HepG2 (cell line): Measurements from ENCODE around the gene AGPAT2. TPM values are rescaled to one million over a fixed set of nuclear protein-coding genes. Genes with fewer than 3 reads are reported as not detected.

Experiments used
- ATAC-seq: fragments of 200-7000 bp; cut with Tn5 transposase; 3 replicates; pipeline ENCODE4 v1.9.1; 2020; ENCODE audit warnings: mild to moderate bottlenecking, moderate library complexity
- BruUV-seq: library from RNA; stranded (reverse); fragments of 400-500 nt; replicated peaks from 2 replicates; lab custom pipeline; 2021; lab: Mats Ljungman, UMichigan
- CTCF ChIA-PET: fragments of 300-600 bp; formaldehyde crosslinking; extraction: SDS; loops from one replicate; lab custom pipeline; 2021; ENCODE audit warnings: low total read pairs, inconsistent platforms, low intra/inter-chr PET ratio; lab: Yijun Ruan, JAX
- POLR2A ChIA-PET: fragments of 350-600 bp; sonication (Branson Sonifier 250); formaldehyde crosslinking; loops from one replicate; lab custom pipeline; 2020; ENCODE audit warnings: antibody characterized with exemption, inconsistent platforms; lab: Yijun Ruan, JAX
- DNase-seq: peaks from one replicate; pipeline ENCODE4 v3.0.0-alpha.2; 2015; ENCODE audit warnings: low spot score
- FAIRE-seq: peaks from 3 replicates; lab custom pipeline; 2011; peaks lifted over from hg19 to GRCh38; lab: Jason Lieb, UNC
- H2AFZ ChIP-seq: one replicate; pipeline ENCODE4 v1.6.1; 2011; ENCODE audit warnings: low read length, inconsistent platforms
- H3K27ac ChIP-seq: fragments of 300-600 bp; 3 replicates; pipeline ENCODE4 v1.8.0; 2011; ENCODE audit warnings: mixed run types, mild to moderate bottlenecking, mixed read lengths, low read length, inconsistent platforms; ENCODE audit not compliant: insufficient read depth; ENCODE audit errors: extremely low read length
- H3K27me3 ChIP-seq, 2 experiments: fragments of 200-600 bp in 1 of 2; 2 replicates in 1 of 2; 3 replicates in 1 of 2; pipeline versions ENCODE4 v1.6.0 to v1.8.0; 2011; ENCODE audit warnings: low read length in 2 of 2, mild to moderate bottlenecking in 2 of 2, moderate library complexity in 2 of 2, inconsistent platforms in 1 of 2; ENCODE audit not compliant: insufficient read depth in 2 of 2, control insufficient read depth in 1 of 2
- H3K36me3 ChIP-seq, 2 experiments: fragments of 200-600 bp in 1 of 2; replicated peaks in 1 of 2; 2 replicates in 1 of 2; 3 replicates in 1 of 2; pipeline versions ENCODE4 v1.5.1 to v1.8.0; 2011; ENCODE audit warnings: low read length in 2 of 2, inconsistent platforms in 1 of 2; ENCODE audit not compliant: insufficient read depth in 2 of 2, control insufficient read depth in 1 of 2
- H3K4me1 ChIP-seq: 2 replicates; pipeline ENCODE4 v1.5.1; 2012; ENCODE audit warnings: low read length, inconsistent platforms; ENCODE audit not compliant: insufficient read depth
- H3K4me2 ChIP-seq: 2 replicates; pipeline ENCODE4 v1.6.0; 2011; ENCODE audit warnings: low read depth, low read length, inconsistent platforms
- H3K4me3 ChIP-seq, 3 experiments: fragments of 200-600 bp in 1 of 3; sonication (generic), shearing (Covaris generic) in 1 of 3; replicated peaks in 1 of 3; 2 replicates each; pipeline ENCODE4 v1.5.1; 2011 to 2016; ENCODE audit warnings: low read length in 3 of 3, inconsistent platforms in 2 of 3, low read depth in 2 of 3, mild to moderate bottlenecking in 2 of 3, control low read depth in 1 of 3, mixed read lengths in 1 of 3; ENCODE audit not compliant: insufficient read depth in 1 of 3
- H3K79me2 ChIP-seq: one replicate; pipeline ENCODE4 v1.6.1; 2011; ENCODE audit warnings: low read length, inconsistent platforms; ENCODE audit not compliant: insufficient read depth
- H3K9ac ChIP-seq: 2 replicates; pipeline ENCODE4 v1.6.0; 2011; ENCODE audit warnings: mild to moderate bottlenecking, low read depth, low read length, inconsistent platforms; ENCODE audit not compliant: insufficient read depth
- H3K9me3 ChIP-seq: 2 replicates; pipeline ENCODE4 v1.5.1; 2012; ENCODE audit warnings: mild to moderate bottlenecking, low read length
- H4K20me1 ChIP-seq: 2 replicates; pipeline ENCODE4 v1.6.0; 2011; ENCODE audit warnings: inconsistent platforms, mild to moderate bottlenecking, low read length, moderate library complexity; ENCODE audit not compliant: insufficient read depth
- DBP ChIP-seq: sonication (generic); formaldehyde crosslinking; IDR thresholded peaks from 2 replicates; pipeline ENCODE4 v1.4.0; 2020; ENCODE audit warnings: missing genetic modification reagents; ENCODE audit errors: not compliant biosample characterization
- ERF ChIP-seq: IDR thresholded peaks from 2 replicates; pipeline ENCODE4 v1.6.1; 2018; ENCODE audit warnings: missing biosample characterization, missing genetic modification reagents
- ISX ChIP-seq: sonication (generic); formaldehyde crosslinking; conservative IDR thresholded peaks from 2 replicates; pipeline ENCODE4 v1.5.0; 2020; ENCODE audit warnings: missing genetic modification reagents
- MED8 ChIP-seq: sonication (generic); formaldehyde crosslinking; IDR thresholded peaks from 2 replicates; pipeline ENCODE4 v1.8.1; 2023; ENCODE audit warnings: mild to moderate bottlenecking, missing genetic modification reagents; ENCODE audit not compliant: insufficient replicate concordance
- NFKBIZ ChIP-seq: IDR thresholded peaks from 2 replicates; pipeline ENCODE4 v1.6.1; 2018; ENCODE audit warnings: missing genetic modification reagents, missing compliant biosample characterization
- ZFY ChIP-seq: sonication (generic); formaldehyde crosslinking; IDR thresholded peaks from 2 replicates; pipeline ENCODE4 v1.4.0; 2020; ENCODE audit warnings: missing genetic modification reagents
- ZNF18 ChIP-seq: sonication (generic); formaldehyde crosslinking; IDR thresholded peaks from 2 replicates; pipeline ENCODE4 v1.8.0; 2022; ENCODE audit warnings: mild to moderate bottlenecking, missing genetic modification reagents; ENCODE audit not compliant: insufficient replicate concordance
- ZNF205 ChIP-seq: IDR thresholded peaks from 2 replicates; pipeline ENCODE4 v1.6.1; 2018; ENCODE audit warnings: missing biosample characterization, missing genetic modification reagents
- ZNF296 ChIP-seq: sonication (generic); formaldehyde crosslinking; conservative IDR thresholded peaks from 2 replicates; pipeline ENCODE4 v1.5.0; 2020; ENCODE audit warnings: mild to moderate bottlenecking, missing genetic modification reagents
- ZNF569 ChIP-seq: sonication (generic); formaldehyde crosslinking; IDR thresholded peaks from 2 replicates; pipeline ENCODE4 v1.5.0; 2020; ENCODE audit warnings: mild to moderate bottlenecking, missing genetic modification reagents, moderate library complexity, borderline replicate concordance
- ZNF607 ChIP-seq: sonication (generic); formaldehyde crosslinking; IDR thresholded peaks from 2 replicates; pipeline ENCODE4 v1.5.1; 2020; ENCODE audit warnings: missing genetic modification reagents, mild to moderate bottlenecking, borderline replicate concordance
- WGBS: methylation state at CpG from one replicate; pipeline ENCODE4 v1.1.6; 2017; ENCODE audit warnings: low lambda C conversion rate; 5-methylcytosine and 5-hydroxymethylcytosine counted together
- in situ Hi-C: cut with HindIII; loops from 2 replicates; pipeline ENCODE4 v1.10.0; 2017; ENCODE audit warnings: low pct_unique_long_range_greater_than_20kb; ENCODE audit not compliant: extremely low pct_ligation_motif_present
- intact Hi-C: fragments of 100-400 bp; cut with micrococcal nuclease; formaldehyde crosslinking; loops from one replicate; pipeline ENCODE4 v1.10.0; 2022; ENCODE audit not compliant: unreplicated experiment
- polyA plus RNA-seq, 8 experiments: library from polyadenylated mRNA; depleted of rRNA in 3 of 8; stranded (reverse) in 7 of 8; unstranded in 1 of 8; fragments of >200 nt; fragmentation: Illumina TruSeq in 4 of 8; extraction: Trizol in 4 of 8; gene quantifications; 2 replicates each; pipeline versions ENCODE4 v1.2.1 to v1.2.3, GENCODE V29; 2011 to 2016; ENCODE audit warnings: low read depth in 4 of 8, missing spikeins in 1 of 8, mixed read lengths in 1 of 8; ENCODE audit not compliant: insufficient read depth in 1 of 8
- total RNA-seq, 5 experiments: library from RNA; depleted of rRNA; stranded (reverse); fragments of >200 nt; fragmentation: Illumina TruSeq; extraction: Trizol; gene quantifications; 2 replicates each; pipeline ENCODE4 v1.2.3, GENCODE V29; 2016; ENCODE audit warnings: low read depth in 1 of 5
- TF ChIP-seq, protein P1 (sequence below): sonication (generic); formaldehyde crosslinking; IDR thresholded peaks from 2 replicates; pipeline ENCODE4 v1.4.0; 2020; ENCODE audit warnings: mild to moderate bottlenecking, missing genetic modification reagents

Gene AGPAT2
- total and polyA plus RNA-seq, 2 of the 13 experiments (the other 11 are each of a cell fraction or from before 2014, with no cell fraction given): 3.9 to 25.8 TPM

DNA sequence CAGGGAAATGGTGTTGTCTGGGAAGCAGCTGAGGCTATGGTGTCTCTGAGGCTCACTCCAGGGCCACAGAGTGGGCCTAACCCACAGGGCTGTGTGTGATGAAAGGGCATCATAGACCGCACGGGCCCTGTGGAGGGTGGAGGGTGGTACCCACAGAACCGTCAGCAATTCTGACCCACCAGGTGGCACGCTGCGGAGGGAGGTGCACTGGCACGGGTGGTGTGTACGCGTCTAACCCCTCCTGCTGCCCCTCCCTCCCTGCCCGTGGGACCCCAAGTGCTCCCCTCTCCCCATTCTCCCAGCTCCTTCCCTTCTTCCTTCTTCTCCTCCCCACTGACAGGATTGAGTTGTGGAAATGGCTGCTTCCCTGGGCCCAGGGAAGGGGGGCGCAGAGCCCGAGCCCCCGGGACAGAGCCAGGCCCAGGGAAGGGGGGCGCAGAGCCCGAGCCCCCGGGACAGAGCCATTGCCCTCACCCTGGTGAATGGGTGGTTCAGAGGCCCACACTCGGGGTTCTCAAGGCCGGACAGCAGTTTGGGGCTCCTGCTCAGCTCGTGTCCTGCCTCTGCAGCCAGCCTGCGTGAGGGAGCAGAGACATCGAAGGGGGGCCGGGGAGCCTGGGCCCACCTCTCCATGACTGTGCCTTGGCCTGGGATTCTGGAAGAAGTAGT lies 48.7 kb upstream of the AGPAT2 start (continued):
- no peak for TF ChIP-seq DBP (CRISPR knock-in tag)
- TF ChIP-seq ZFY (CRISPR knock-in tag): no peak
- TF ChIP-seq, all 625 proteins: peak for 0

GRCh38 chr9:136734837-136735496 lies 47.7 kb upstream of the AGPAT2 start:
- H3K4me1 ChIP-seq: peaks cover 12% of the 10 kb centered on the region
- no peaks in the 10 kb centered on the region; the same call in 1 of the 2 replicates for H4K20me1 ChIP-seq
- no peak for DNase-seq
- peaks cover 2% of the 10 kb centered on the region for H3K79me2 ChIP-seq
- CTCF ChIA-PET: no interaction called here
- no peak overlapping the region for H3K9ac ChIP-seq
- H2AFZ ChIP-seq: no peak overlapping the region
- POLR2A ChIA-PET: no interaction called here
- no peak for ATAC-seq
- intact Hi-C loops: no loop called here
- in situ Hi-C loops: no loop called here
- H3K4me3 ChIP-seq: no peak overlapping the region
- no peaks in the 10 kb centered on the region for H3K9me3 ChIP-seq
- H3K4me2 ChIP-seq: no peak overlapping the region
- no peak overlapping the region for H3K27ac ChIP-seq
- WGBS: 35% methylated on average over 12 of the region's 12 CpGs
- BruUV-seq: no TSS peak
- no peak for FAIRE-seq
- no peaks in the 10 kb centered on the region for H3K36me3 ChIP-seq
- peaks cover 3 to 41% of the 10 kb centered on the region in 2 experiments; a peak in 4 of 5 replicates for H3K27me3 ChIP-seq
- TF ChIP-seq ISX (CRISPR knock-in tag): no peak
- TF ChIP-seq ZNF18: no peak
- TF ChIP-seq, protein P1, sequence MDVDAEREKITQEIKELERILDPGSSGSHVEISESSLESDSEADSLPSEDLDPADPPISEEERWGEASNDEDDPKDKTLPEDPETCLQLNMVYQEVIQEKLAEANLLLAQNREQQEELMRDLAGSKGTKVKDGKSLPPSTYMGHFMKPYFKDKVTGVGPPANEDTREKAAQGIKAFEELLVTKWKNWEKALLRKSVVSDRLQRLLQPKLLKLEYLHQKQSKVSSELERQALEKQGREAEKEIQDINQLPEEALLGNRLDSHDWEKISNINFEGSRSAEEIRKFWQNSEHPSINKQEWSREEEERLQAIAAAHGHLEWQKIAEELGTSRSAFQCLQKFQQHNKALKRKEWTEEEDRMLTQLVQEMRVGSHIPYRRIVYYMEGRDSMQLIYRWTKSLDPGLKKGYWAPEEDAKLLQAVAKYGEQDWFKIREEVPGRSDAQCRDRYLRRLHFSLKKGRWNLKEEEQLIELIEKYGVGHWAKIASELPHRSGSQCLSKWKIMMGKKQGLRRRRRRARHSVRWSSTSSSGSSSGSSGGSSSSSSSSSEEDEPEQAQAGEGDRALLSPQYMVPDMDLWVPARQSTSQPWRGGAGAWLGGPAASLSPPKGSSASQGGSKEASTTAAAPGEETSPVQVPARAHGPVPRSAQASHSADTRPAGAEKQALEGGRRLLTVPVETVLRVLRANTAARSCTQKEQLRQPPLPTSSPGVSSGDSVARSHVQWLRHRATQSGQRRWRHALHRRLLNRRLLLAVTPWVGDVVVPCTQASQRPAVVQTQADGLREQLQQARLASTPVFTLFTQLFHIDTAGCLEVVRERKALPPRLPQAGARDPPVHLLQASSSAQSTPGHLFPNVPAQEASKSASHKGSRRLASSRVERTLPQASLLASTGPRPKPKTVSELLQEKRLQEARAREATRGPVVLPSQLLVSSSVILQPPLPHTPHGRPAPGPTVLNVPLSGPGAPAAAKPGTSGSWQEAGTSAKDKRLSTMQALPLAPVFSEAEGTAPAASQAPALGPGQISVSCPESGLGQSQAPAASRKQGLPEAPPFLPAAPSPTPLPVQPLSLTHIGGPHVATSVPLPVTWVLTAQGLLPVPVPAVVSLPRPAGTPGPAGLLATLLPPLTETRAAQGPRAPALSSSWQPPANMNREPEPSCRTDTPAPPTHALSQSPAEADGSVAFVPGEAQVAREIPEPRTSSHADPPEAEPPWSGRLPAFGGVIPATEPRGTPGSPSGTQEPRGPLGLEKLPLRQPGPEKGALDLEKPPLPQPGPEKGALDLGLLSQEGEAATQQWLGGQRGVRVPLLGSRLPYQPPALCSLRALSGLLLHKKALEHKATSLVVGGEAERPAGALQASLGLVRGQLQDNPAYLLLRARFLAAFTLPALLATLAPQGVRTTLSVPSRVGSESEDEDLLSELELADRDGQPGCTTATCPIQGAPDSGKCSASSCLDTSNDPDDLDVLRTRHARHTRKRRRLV (CRISPR knock-in tag): no peak
- no peak for TF ChIP-seq MED8 (CRISPR knock-in tag)
- TF ChIP-seq ZNF205 (CRISPR knock-in tag): no peak
- no peak for TF ChIP-seq NFKBIZ (CRISPR knock-in tag)
- TF ChIP-seq ZNF569: no peak
- TF ChIP-seq ZNF296 (CRISPR knock-in tag): no peak
- TF ChIP-seq ERF: no peak
- no peak for TF ChIP-seq ZNF607
